ENCODE results near the gene PACRG. TPM values are rescaled to one million over a fixed set of nuclear protein-coding genes. Genes with fewer than 3 reads are reported as not detected.
A peak's percentile ranks its signal among the peaks of the same experiment; 100 is the strongest.
"Not testable (repeated sequence)": the region's sequence is repeated elsewhere in the genome, so short reads cannot be mapped to it uniquely, and the experiment has no call there.

PACRG gene
- polyA plus RNA-seq (ENCODE audit: insufficient read length in 4 of 4), result 10 to 100 TPM; 10.9 to 21.0 (median 15.7) TPM

- peak; percentile 98 to 99 (median 98) for DNase-seq (ENCODE audit: low read depth in 4 of 4, low spot score in 3 of 4)
These were observed at the start of gene PACRG, which contains the start of gene PRKN for GRCh38 chr6:162727322-162728182. TSS of gene PACRG (plus strand) at chr6:162727974. TSS of gene PRKN (minus strand) at chr6:162727766.

DNA sequence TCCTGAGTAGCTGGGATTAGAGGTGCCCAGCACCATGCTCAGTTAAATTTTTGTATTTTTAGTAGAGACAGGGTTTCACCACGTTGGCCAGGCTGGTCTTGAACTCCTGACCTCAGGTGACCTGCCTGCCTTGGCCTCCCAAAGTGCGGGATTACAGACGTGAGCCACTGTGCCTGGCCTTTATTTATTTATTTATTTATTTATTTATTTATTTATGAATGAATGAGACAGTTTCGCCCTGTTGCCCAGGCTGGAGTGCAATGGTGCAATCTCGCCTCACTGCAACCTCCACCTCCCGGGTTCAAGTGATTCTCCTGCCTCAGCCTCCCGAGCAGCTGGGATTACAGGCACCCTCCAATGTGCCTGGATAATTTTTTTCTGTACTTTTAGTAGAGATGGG is 48.9 kb upstream of the PACRG start:
- DNase-seq (ENCODE audit: low read depth in 4 of 4, low spot score in 3 of 4), result not testable (repeated sequence)

GRCh38 chr6:162679681-162680080 is 48.1 kb upstream of the PACRG start:
- DNase-seq (ENCODE audit: low read depth in 4 of 4, low spot score in 3 of 4), result no peak

DNA sequence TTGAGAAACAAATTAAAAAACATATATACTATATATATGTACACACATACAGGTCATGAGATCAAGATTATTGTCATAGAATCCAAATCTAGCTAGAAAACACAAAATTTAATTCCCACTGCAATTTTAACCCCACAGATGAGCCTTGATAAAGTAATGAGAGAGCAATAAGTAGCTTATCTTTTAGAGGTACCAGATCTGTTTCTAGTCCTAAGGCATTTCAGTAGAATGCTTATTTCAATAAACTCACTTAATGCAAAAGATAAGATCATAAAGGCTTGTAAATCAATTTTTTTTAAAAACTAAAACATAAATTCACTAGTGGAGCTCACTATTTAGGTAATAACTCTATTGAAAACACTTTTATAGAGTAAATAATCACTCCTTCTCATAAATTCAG is 47.4 kb upstream of the PACRG start:
- DNase-seq (ENCODE audit: low read depth in 4 of 4, low spot score in 3 of 4), result no peak

- no peak for DNase-seq (ENCODE audit: low read depth in 4 of 4, low spot score in 3 of 4)
These were observed 46.9 kb upstream of the PACRG start for GRCh38 chr6:162680871-162681270.

- DNase-seq (ENCODE audit: low read depth in 4 of 4, low spot score in 3 of 4), result no peak
These were observed 46.3 kb upstream of the PACRG start for GRCh38 chr6:162681447-162681846.

- DNase-seq (ENCODE audit: low read depth in 4 of 4, low spot score in 3 of 4), result no peak
These were observed 44.6 kb upstream of the PACRG start for GRCh38 chr6:162683135-162683534.

GRCh38 chr6:162684052-162684451 is 43.7 kb upstream of the PACRG start:
- no peak for DNase-seq (ENCODE audit: low read depth in 4 of 4, low spot score in 3 of 4)

GRCh38 chr6:162684961-162685360 is 42.8 kb upstream of the PACRG start:
- DNase-seq (ENCODE audit: low read depth in 4 of 4, low spot score in 3 of 4), result no peak

GRCh38 chr6:162685586-162685985 is 42.2 kb upstream of the PACRG start:
- DNase-seq (ENCODE audit: low read depth in 4 of 4, low spot score in 3 of 4), result no peak

DNA sequence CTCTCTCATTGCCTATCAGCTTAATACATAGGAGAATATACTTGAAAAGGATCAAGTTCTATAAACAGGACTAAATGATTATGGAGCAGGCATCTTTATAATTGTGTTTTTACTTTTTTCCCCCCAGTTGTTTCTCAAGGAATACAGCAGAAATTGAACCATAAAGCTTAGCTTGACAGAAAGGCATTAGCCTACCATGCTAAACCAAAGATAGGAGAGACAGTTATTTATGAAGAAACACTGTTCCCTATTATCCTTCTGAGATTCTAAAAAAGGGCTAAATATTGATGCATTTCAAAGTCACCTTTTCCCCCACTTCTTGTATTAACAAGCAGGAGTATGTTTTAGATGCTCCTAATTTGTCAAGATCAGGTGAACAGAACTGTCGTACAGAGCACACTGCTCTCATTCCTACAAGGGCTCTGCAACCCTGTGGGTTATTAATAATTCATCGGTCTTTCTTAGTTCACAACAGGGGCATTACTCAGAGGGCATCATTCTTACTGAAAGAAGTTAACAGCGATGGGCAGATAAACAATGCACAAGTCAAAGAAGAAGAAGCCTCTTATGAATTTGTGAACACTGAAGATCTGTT is 38.9 kb upstream of the PACRG start:
- DNase-seq (ENCODE audit: low read depth in 4 of 4, low spot score in 3 of 4), result no peak

DNA sequence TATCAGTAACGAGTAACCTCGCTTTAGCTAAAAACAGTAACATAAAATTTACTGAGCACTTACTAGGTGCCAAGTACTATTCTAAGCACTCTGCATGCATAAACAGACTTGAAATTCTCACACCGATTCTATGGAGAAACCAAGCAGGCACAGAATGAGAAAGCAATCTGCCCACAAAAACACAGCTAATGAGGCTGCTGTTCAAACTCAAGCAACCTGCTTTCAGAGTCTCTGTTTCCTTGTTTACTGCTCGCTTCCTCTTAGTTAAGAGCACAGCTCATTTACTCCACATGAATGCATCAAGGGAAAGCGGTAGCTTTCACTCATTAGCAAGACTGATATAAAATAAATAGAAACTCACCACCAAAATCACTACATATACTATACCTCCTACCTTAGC is 37.6 kb upstream of the PACRG start:
- DNase-seq (ENCODE audit: low read depth in 4 of 4, low spot score in 3 of 4), result no peak

GRCh38 chr6:162697872-162698403 is 29.8 kb upstream of the PACRG start:
- DNase-seq (ENCODE audit: low read depth in 4 of 4, low spot score in 3 of 4), result no peak

GRCh38 chr6:162698440-162698839 is 29.3 kb upstream of the PACRG start:
- DNase-seq (ENCODE audit: low read depth in 4 of 4, low spot score in 3 of 4), result no peak

DNA sequence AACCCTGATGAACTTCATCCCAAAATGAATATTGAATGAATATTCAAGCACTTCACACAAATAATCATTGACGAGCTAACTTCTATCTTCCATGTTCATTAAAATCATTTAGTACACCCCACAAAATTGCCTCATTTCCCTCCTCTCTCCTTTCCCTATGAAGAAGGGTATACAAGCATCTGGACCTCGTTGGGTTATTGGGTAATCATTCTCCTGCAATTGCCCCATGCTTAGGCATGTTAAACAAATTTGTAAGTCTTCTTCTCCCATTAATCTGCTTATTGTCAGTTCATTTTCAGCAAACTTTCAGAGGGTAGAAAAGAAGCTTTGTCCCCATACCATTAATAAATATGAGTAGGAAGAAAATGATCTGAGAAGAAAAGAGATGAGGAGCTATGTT is 27.8 kb upstream of the PACRG start:
- DNase-seq (ENCODE audit: low read depth in 4 of 4, low spot score in 3 of 4), result no peak

DNA sequence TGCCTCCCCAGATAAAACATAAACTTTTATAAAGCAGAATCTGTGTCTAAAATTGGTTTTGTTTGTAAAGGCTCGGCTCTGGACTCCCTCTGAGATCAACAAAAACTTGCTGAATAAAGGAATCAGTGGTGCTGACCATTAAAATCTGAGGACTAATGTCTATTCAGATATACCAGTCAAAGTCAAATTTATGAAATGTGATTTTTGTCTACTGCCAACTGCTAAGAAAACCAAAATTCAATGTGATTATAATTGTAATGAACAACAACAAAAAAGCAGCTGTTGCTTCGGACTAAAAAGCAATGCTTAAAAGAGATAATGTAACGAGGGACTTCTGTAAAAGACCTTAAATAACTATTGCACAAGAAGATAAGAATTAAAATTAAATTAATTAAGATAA is 26.8 kb upstream of the PACRG start:
- DNase-seq (ENCODE audit: low read depth in 4 of 4, low spot score in 3 of 4), result no peak

DNA sequence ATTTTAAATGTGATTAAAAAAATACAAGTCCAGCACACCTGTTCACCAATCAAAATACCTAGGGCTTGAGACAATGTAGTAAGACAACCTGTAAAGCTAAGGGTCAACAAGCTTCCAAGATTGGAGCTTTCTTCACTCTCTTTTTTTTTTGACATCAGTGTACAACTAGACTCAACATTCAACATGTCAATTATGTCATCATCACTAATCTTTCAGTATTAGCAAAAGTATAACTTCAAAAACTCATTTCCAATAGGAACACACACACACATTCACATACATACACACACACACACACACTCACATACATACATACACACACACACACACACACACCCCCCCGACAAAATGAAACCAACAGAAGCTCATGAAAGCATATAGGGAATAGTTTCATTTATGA is 26.2 kb upstream of the PACRG start:
- DNase-seq (ENCODE audit: low read depth in 4 of 4, low spot score in 3 of 4), result no peak

DNA sequence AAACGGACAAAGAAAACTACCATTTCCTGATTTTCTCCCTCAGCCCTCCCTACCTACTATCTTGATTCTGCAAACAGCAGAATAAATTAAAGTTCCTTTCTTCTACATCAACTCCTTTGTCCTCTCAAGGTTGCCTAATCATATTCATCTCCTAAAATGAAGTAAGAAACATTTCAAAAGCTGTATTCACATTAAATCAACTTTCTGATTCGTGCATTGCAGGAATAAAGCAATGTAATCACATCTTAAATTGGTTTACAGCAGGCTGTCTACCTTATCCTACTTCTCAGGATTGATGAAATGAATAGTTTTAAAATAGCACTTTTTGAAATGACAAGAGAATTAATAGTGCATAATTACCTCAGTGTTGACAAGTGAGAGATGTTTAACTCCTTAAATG is 25.3 kb upstream of the PACRG start:
- no peak for DNase-seq (ENCODE audit: low read depth in 4 of 4, low spot score in 3 of 4)

DNA sequence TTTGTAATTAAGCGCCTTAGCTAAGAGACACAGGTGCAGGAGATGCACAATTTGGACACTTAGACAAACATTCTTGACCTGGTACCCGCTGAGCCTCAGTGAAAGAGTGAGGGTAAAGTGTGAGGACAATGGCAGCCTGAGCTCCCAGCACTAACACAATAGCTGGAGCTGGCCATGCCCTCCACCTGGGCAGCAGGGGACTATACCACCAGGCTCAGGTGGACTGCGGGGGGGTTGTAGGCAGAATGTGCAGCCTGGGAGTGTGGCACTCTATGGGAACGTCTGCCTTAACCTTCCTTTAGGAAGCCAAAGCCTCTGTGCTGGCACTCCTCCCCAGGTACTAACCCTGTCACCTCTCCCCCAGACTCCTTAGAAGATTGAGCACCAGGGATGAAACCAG is 23.8 kb upstream of the PACRG start:
- DNase-seq (ENCODE audit: low read depth in 4 of 4, low spot score in 3 of 4), result no peak

GRCh38 chr6:162705736-162706135 is 22.0 kb upstream of the PACRG start:
- no peak for DNase-seq (ENCODE audit: low read depth in 4 of 4, low spot score in 3 of 4)

- peak in 3 of 4 donors; percentile 31 to 47 (median 38) for DNase-seq (ENCODE audit: low read depth in 4 of 4, low spot score in 3 of 4)
These were observed 21.5 kb upstream of the PACRG start for GRCh38 chr6:162706232-162706631.

GRCh38 chr6:162708971-162709370 is 18.8 kb upstream of the PACRG start:
- no peak for DNase-seq (ENCODE audit: low read depth in 4 of 4, low spot score in 3 of 4)
